Activated CD8-positive, alpha-beta T cell treated with anti-CD3 and anti-CD28 coated beads for 36 hours (primary cell): ENCODE data around the gene WSCD2. TPM values are rescaled to one million over a fixed set of nuclear protein-coding genes. Genes with fewer than 3 reads are reported as not detected.

ENCODE experiments used
- ATAC-seq: fragments of 200-7000 bp; cut with Tn5 transposase; one replicate; pipeline ENCODE4 v1.10.0; 2021; ENCODE audit warnings: mild to moderate bottlenecking, moderate library complexity
- CTCF ChIA-PET: fragments of 350-600 bp; sonication (Branson Sonifier 250); formaldehyde crosslinking; loops from one replicate; lab custom pipeline; 2021; ENCODE audit warnings: antibody characterized with exemption; lab: Charles Lee
- POLR2A ChIA-PET: fragments of 350-600 bp; sonication (Branson Sonifier 250); formaldehyde crosslinking; loops from one replicate; lab custom pipeline; 2021; ENCODE audit warnings: antibody characterized with exemption; lab: Charles Lee
- DNase-seq: peaks from one replicate; pipeline ENCODE4 v3.0.0-alpha.2; 2020
- H3K27ac Mint-ChIP-seq: one replicate; pipeline ENCODE4 v1.8.0; 2021; ENCODE audit warnings: mild to moderate bottlenecking, mixed read lengths
- H3K27me3 Mint-ChIP-seq: one replicate; pipeline ENCODE4 v1.8.0; 2021; ENCODE audit warnings: mixed read lengths
- H3K36me3 Mint-ChIP-seq: one replicate; pipeline ENCODE4 v1.8.0; 2021; ENCODE audit warnings: low read depth, mixed read lengths
- H3K4me1 Mint-ChIP-seq: one replicate; pipeline ENCODE4 v1.8.0; 2021; ENCODE audit warnings: low read depth, mixed read lengths
- H3K4me3 Mint-ChIP-seq: one replicate; pipeline ENCODE4 v1.8.0; 2021; ENCODE audit warnings: mild to moderate bottlenecking, moderate library complexity, mixed read lengths
- H3K9me3 Mint-ChIP-seq: one replicate; pipeline ENCODE4 v1.8.0; 2021; ENCODE audit warnings: mixed read lengths
- intact Hi-C: fragments of 100-400 bp; cut with micrococcal nuclease; formaldehyde crosslinking; loops from one replicate; pipeline ENCODE4 v1.10.0; 2022
- total RNA-seq, 2 experiments: library from RNA; stranded (reverse); gene quantifications; one replicate each; pipeline ENCODE4 v1.2.3, GENCODE V29; 2021
- TF ChIP-seq, protein P1 (sequence below): fragments of 200-600 bp; IDR thresholded peaks from one replicate; pipeline ENCODE4 v1.8.0; 2022; ENCODE audit warnings: antibody characterized with exemption, mild to moderate bottlenecking

The WSCD2 gene
- total RNA-seq, 2 experiments from 2014 or later: not detected

DNA sequence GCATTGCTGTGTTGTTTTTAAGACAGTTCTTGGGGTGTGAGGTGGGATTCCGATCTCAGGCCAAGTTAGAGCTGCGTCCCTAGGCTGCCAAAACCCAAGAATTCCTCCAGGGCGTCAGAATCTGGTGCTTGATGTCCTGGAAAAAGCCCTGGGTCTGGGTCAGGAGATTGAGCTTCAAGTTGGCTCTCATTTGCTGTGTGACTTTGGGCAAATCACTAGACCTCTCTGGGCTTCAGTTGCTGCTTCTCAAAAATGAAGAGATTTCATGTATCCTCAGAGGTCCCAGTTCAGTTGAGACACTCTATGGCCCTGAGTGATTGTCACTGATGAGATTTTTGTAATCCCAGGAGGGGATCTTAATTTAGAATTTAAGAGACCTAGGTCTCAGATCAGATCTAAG lies 1.9 kb downstream of the WSCD2 start:
- ATAC-seq (no peak), DNase-seq (no peak)
- TF ChIP-seq, protein P1, sequence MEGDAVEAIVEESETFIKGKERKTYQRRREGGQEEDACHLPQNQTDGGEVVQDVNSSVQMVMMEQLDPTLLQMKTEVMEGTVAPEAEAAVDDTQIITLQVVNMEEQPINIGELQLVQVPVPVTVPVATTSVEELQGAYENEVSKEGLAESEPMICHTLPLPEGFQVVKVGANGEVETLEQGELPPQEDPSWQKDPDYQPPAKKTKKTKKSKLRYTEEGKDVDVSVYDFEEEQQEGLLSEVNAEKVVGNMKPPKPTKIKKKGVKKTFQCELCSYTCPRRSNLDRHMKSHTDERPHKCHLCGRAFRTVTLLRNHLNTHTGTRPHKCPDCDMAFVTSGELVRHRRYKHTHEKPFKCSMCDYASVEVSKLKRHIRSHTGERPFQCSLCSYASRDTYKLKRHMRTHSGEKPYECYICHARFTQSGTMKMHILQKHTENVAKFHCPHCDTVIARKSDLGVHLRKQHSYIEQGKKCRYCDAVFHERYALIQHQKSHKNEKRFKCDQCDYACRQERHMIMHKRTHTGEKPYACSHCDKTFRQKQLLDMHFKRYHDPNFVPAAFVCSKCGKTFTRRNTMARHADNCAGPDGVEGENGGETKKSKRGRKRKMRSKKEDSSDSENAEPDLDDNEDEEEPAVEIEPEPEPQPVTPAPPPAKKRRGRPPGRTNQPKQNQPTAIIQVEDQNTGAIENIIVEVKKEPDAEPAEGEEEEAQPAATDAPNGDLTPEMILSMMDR: no peak
- POLR2A ChIA-PET: no interaction called here
- intact Hi-C loops: no loop called here
- Mint-ChIP-seq H3K27ac (no peak overlapping the region), H3K36me3 (no peaks in the 10 kb centered on the region), H3K4me3 (no peak overlapping the region), H3K9me3 (no peaks in the 10 kb centered on the region), H3K27me3 (peaks cover 38% of the 10 kb centered on the region), H3K4me1 (peaks cover 6% of the 10 kb centered on the region)
- CTCF ChIA-PET: no interaction called here

DNA sequence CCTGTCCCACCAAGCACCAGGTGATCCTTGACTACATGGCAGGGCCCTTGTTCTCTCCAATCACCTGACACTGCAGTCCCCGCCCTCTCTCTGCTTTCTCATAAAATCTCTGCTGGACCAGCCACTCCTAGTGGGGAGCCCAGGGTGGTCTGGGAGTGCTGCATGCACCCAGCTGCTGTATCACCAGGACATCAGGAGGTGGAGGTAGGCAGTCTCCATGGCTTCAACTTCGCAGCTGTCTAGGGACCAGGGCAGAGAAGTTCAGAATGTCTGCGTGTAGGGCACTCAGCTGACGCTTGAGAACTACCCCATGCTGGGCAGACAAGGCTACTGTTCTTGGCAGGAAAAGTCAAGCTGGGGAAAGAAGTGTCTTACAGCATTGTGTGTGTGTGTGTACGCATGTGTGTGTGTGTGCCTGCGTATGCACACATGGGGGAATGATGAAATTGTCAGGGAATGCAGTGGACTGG lies 2.6 kb downstream of the WSCD2 start:
- TF ChIP-seq, protein P1: no peak
- intact Hi-C loops: no loop called here
- ChIA-PET POLR2A (no interaction called here), CTCF (no interaction called here)
- H3K36me3 Mint-ChIP-seq: no peaks in the 10 kb centered on the region
- H3K4me3 Mint-ChIP-seq: no peak overlapping the region
- H3K4me1 Mint-ChIP-seq: peaks cover 6% of the 10 kb centered on the region
- H3K27me3 Mint-ChIP-seq: peaks cover 34% of the 10 kb centered on the region
- ATAC-seq (no peak), DNase-seq (no peak)
- H3K9me3 Mint-ChIP-seq: no peaks in the 10 kb centered on the region
- H3K27ac Mint-ChIP-seq: no peak overlapping the region

DNA sequence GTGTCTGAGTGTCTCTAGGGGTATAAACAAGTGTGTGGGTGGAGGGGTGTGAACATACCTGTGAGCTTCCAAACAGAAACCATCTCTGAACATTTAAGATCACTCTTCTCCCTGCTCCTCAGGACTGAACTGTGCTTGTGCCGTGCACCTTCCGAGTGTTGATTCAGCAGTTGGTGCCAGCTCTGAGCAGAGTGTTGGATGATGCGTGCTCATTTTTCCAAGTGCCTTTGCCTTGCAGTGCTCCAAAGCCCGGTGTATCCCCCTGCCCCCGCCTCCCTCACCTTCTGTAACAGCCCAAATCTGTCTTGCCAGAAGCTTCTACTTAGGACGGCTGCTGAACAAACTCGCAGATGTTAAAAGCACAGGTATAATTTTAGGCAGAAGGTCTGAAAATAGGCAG lies 4.4 kb downstream of the WSCD2 start:
- Mint-ChIP-seq H3K9me3 (no peaks in the 10 kb centered on the region), H3K27ac (no peak overlapping the region), H3K27me3 (peaks cover 19% of the 10 kb centered on the region), H3K4me3 (no peak overlapping the region), H3K36me3 (no peaks in the 10 kb centered on the region), H3K4me1 (peaks cover 4% of the 10 kb centered on the region)
- CTCF ChIA-PET: no interaction called here
- ATAC-seq (no peak), DNase-seq (no peak)
- POLR2A ChIA-PET: no interaction called here
- intact Hi-C loops: no loop called here
- TF ChIP-seq, protein P1: no peak

DNA sequence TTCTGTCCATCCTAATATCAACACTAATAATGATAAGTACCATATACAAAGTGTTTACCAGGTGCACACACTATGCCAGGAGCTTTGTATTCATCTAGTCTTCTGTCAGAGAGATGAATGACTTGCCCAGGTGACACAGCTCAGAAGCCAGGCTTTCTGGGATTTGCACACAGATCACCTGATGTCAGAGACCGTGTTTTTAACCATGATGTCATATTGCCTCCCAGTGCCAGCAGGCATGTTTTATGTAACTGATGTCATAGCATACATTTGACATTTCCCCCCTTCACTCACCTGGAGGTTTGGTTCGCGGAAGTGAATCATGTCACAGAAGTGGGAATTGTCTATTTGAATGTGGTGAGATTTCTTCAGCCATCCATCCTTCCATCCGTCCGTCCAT lies 5.7 kb downstream of the WSCD2 start:
- Mint-ChIP-seq H3K27me3 (peaks cover 14% of the 10 kb centered on the region), H3K36me3 (no peaks in the 10 kb centered on the region), H3K27ac (no peak overlapping the region), H3K4me3 (no peak overlapping the region), H3K4me1 (no peaks in the 10 kb centered on the region), H3K9me3 (no peaks in the 10 kb centered on the region)
- ATAC-seq (no peak), DNase-seq (no peak)
- TF ChIP-seq, protein P1: no peak
- CTCF ChIA-PET: no interaction called here
- intact Hi-C loops: no loop called here
- POLR2A ChIA-PET: interaction anchor here (1.3 kb wide), 1 partner anchor 10 kb away, joined by 3 read pairs; no protein-coding TSS in a partner anchor

DNA sequence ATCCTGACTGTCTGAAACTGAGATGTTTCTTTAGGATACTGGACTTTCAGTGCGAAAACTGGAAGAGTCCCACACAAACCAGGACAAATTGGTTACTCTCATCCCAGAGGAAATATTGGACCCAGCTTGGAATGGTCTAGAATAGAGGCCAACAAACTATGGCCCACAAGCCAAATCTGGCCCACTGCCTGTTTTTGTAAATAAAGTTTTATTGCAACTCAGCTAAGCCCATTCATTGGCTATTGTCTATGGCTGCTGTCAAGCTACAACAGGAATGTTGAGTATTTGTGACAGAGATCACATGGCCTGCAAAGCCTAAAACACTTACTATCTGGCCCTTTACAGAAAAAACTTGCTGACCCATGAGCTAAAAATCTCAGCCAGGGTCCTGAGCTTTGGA lies 6.5 kb downstream of the WSCD2 start:
- Mint-ChIP-seq H3K27me3 (peaks cover 10% of the 10 kb centered on the region), H3K9me3 (no peaks in the 10 kb centered on the region), H3K27ac (no peak overlapping the region), H3K4me1 (no peaks in the 10 kb centered on the region), H3K36me3 (no peaks in the 10 kb centered on the region), H3K4me3 (no peak overlapping the region)
- TF ChIP-seq, protein P1: no peak
- ATAC-seq (no peak), DNase-seq (no peak)
- intact Hi-C loops: no loop called here
- CTCF ChIA-PET: no interaction called here
- POLR2A ChIA-PET: no interaction called here
